Esophagus muscularis mucosa (tissue), 4 donors: Measurements from ENCODE around the gene NSMF. TPM values are rescaled to one million over a fixed set of nuclear protein-coding genes. Genes with fewer than 3 reads are reported as not detected.

ENCODE experiments used
- DNase-seq: peaks from one replicate; pipeline ENCODE4 v3.0.0-alpha.2; 2017; ENCODE audit errors: extremely low spot score
- H3K27ac ChIP-seq, 4 donors: fragments of 200-600 bp; sonication (generic); replicated peaks in 1 of 4; 1 replicate in 3 of 4; 2 replicates in 1 of 4; pipeline ENCODE4 v1.5.1; 2016 to 2019; ENCODE audit warnings: mild to moderate bottlenecking in 1 of 4
- H3K27me3 ChIP-seq, 4 donors: fragments of 200-600 bp; sonication (generic); one replicate each; pipeline versions ENCODE4 v1.5.1 to v1.6.0; 2016 to 2019
- H3K36me3 ChIP-seq, 4 donors: fragments of 200-600 bp; sonication (generic); one replicate each; pipeline ENCODE4 v1.5.1; 2016 to 2019
- H3K4me1 ChIP-seq, 4 donors: fragments of 200-600 bp; sonication (generic); one replicate each; pipeline ENCODE4 v1.5.1; 2016 to 2019
- H3K4me3 ChIP-seq, 4 donors: fragments of 200-600 bp; sonication (generic); 1 replicate in 2 of 4; 2 replicates in 2 of 4; pipeline ENCODE4 v1.5.1; 2016 to 2019; ENCODE audit warnings: mild to moderate bottlenecking in 4 of 4, moderate library complexity in 1 of 4
- H3K9me3 ChIP-seq, 4 donors: fragments of 200-600 bp; sonication (generic); 1 replicate in 3 of 4; 2 replicates in 1 of 4; pipeline ENCODE4 v1.5.1; 2016 to 2019
- EP300 ChIP-seq: sonication (generic); formaldehyde crosslinking; IDR thresholded peaks from one replicate; pipeline ENCODE4 v1.6.1; 2017; ENCODE audit warnings: antibody characterized with exemption
- POLR2A ChIP-seq: fragments of 450-650 bp; IDR thresholded peaks from one replicate; pipeline ENCODE4 v1.6.1; 2017; ENCODE audit warnings: antibody characterized with exemption, moderate library complexity, mild to moderate bottlenecking, low read depth
- POLR2AphosphoS5 ChIP-seq, 2 donors: sonication (generic); formaldehyde crosslinking; IDR thresholded peaks; one replicate each; pipeline ENCODE4 v1.6.1; 2017; ENCODE audit warnings: antibody characterized with exemption in 2 of 2
- WGBS: methylation state at CpG from one replicate; pipeline ENCODE4 v1.1.5; 2018; 5-methylcytosine and 5-hydroxymethylcytosine counted together
- intact Hi-C: fragments of 100-400 bp; cut with DNase I; formaldehyde crosslinking; loops from one replicate; pipeline ENCODE4 v1.15.1; 2023
- total RNA-seq, 4 donors: library from RNA; depleted of rRNA; stranded (reverse); fragments of >200 nt; gene quantifications; one replicate each; pipeline versions ENCODE4 v1.1.0 to v1.2.1, GENCODE V29; 2016
- TF ChIP-seq, protein P1 (sequence below), 3 experiments: fragments of 200-600 bp in 2 of 3; fragments of 450-650 bp in 1 of 3; sonication (generic) in 2 of 3; IDR thresholded peaks; one replicate each; pipeline ENCODE4 v1.5.1; 2017 to 2019; ENCODE audit warnings: antibody characterized with exemption in 3 of 3, mild to moderate bottlenecking in 2 of 3, moderate library complexity in 1 of 3

NSMF gene
- total RNA-seq, 4 donors from 2014 or later = 41.9 to 71.0 (median 58.9) TPM

DNA sequence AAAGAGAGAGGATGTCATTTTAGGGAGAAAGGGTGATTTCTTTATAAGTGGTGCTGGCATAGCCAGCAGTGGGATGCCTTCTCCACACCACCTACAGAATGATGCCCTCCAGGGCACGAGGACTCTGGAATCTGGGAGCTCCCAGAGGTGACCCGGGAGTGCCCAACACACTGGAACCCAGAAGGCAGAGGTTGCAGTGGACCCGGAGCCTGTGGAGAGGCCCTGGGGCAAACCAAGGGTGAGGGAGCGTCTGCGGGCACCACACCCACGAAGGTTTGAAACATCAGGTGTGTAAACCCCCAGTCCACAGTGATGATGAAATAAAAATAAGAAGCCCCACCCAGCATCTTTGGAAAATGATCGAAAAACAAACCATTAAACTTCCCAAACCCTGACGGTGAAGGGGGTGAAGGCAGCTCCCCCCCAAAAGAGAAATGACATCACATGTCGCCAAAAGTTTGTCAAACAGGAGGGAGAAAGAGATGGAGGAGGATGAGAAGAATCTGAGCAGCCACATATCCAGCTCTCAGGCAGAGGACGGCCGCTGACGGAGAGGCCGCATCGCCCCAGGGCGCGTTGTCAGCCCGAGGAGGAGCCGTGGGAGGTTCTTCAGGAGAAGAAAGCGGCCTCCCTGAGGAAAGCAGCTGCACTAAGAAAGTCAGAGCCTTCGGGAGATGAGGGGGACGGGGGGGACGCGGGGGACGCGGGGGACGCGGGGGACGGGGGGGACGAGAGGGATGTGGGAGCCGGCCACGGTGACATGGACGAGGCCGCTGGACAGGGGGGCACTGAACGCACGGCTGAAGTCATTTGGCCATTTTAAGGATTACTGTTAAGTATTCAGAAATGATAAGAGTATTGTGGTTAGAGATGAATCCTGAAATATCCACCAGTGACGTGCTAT lies 43.1 kb upstream of the NSMF start:
- H3K9me3 ChIP-seq = no peaks in the 10 kb centered on the region
- no peak overlapping the region for H3K27ac ChIP-seq
- DNase-seq = no peak
- H3K36me3 ChIP-seq = peaks cover 0 to 47% (median 25%) of the 10 kb centered on the region in 4 donors
- no peak overlapping the region for H3K4me3 ChIP-seq
- no peaks in the 10 kb centered on the region for H3K4me1 ChIP-seq
- 90% methylated on average over 35 of the region's 36 CpGs for WGBS
- TF ChIP-seq, protein P1, sequence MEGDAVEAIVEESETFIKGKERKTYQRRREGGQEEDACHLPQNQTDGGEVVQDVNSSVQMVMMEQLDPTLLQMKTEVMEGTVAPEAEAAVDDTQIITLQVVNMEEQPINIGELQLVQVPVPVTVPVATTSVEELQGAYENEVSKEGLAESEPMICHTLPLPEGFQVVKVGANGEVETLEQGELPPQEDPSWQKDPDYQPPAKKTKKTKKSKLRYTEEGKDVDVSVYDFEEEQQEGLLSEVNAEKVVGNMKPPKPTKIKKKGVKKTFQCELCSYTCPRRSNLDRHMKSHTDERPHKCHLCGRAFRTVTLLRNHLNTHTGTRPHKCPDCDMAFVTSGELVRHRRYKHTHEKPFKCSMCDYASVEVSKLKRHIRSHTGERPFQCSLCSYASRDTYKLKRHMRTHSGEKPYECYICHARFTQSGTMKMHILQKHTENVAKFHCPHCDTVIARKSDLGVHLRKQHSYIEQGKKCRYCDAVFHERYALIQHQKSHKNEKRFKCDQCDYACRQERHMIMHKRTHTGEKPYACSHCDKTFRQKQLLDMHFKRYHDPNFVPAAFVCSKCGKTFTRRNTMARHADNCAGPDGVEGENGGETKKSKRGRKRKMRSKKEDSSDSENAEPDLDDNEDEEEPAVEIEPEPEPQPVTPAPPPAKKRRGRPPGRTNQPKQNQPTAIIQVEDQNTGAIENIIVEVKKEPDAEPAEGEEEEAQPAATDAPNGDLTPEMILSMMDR (IDR thresholded peaks at IDR 0.05) = no peak
- TF ChIP-seq POLR2AphosphoS5 (IDR thresholded peaks at IDR 0.05) (no peak), EP300 (no peak), POLR2A (no peak)
- H3K27me3 ChIP-seq = no peaks in the 10 kb centered on the region
- intact Hi-C loops = no loop called here

DNA sequence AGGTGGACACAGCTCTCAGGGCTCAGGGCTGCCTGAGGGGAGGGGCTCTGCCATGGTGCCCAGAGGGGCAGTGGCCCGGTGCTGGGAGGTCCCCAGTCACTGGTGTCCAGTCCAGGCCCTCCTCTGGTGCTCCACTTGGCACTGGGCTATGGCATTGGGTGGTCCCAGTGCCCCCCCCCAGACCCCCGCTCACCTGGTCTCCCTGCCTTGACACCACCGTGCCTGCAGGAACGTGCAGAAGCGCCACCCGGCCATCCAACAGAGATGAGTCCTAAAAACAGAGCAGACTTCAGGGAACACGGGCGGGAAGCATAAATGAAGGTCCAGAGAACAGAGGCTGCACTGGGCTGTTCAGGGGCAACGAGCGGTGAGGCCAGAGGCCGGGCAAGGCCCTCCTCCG lies 42.3 kb upstream of the NSMF start:
- DNase-seq = no peak
- intact Hi-C loops = no loop called here
- TF ChIP-seq POLR2A = no peak
- TF ChIP-seq POLR2AphosphoS5 (IDR thresholded peaks at IDR 0.05) = no peak
- no peak for TF ChIP-seq EP300
- TF ChIP-seq, protein P1 (IDR thresholded peaks at IDR 0.05) = no peak
- no peaks in the 10 kb centered on the region for H3K4me1 ChIP-seq
- no peak overlapping the region for H3K27ac ChIP-seq
- H3K36me3 ChIP-seq = peaks cover 0 to 53% (median 29%) of the 10 kb centered on the region in 4 donors
- WGBS = 79% methylated on average over 5 of the region's 12 CpGs
- H3K9me3 ChIP-seq = no peaks in the 10 kb centered on the region
- no peak overlapping the region for H3K4me3 ChIP-seq
- H3K27me3 ChIP-seq = no peaks in the 10 kb centered on the region

DNA sequence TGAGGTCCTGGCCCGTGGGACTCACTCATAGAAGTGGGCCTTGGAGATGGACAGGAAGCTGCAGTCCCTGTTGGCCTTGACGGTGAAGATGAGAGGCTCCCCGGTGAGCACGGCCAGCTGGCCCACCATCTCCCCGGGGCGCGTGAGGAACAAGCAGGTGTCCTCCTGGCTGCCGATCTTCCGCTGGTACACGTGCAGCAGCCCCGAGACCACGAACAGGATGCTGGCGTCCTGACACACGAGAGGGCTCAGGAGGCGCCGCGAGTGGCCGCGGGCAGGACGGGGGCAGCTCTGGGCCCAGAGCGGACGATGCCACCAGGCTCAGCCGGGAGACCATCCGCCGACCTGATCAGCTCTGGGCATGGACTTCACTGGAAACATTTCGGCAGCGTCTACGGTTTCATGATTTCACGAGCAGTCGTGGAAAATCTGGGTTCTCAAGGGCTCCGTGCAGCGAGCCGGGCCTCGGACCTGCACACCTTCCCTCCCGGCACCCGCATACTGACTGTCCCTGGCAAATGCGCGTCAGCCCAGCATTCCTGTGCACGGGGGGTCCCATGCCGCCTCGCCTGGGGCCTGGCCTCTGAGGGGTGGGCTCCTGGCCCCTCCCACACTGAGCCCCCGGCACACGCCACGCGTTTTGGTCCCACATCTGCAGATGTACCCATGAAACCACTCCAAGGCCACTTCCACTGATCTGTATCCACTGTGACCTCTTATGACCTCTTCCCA lies 41.7 kb upstream of the NSMF start:
- 95% methylated on average over 34 of the region's 45 CpGs for WGBS
- no peak for TF ChIP-seq POLR2A
- intact Hi-C loops = no loop called here

DNA sequence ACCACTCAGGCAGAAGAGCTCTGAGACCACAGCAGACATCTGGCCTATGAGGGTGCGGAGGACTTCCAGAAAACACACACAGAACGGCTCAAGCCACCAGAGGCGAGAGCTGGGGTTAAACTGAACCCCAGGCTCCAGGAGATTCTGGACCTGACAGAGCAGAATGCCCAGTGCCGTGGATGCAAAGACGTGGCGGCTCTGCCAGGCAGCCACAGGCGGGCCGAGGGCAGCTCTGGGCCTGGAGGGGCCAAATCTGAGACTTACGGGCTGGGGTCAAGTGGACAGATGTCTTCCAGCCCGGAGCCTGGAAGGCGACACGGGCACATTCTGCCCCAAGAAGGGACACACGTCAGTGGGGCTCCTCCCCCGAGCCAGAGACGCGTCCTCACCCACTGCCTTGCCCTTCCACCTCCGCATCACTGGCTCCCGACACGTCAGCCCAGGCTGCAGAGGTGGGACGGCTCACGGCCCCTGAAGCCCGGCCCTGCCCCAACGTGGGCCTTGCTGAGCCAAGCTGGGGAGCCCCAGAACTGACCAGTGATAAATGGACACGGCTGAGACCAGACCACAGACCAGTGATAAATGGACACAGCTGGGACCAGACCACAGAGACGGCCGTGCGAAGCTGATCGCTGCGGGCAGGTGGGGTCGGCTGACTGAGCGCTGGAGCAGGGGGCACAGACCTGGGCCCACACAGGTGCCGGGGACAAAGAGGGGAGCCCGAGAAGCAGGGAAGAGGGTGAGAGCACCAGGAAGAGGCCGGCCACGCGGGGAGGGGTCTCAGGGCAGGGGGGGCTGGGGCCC lies 40.9 kb upstream of the NSMF start:
- intact Hi-C loops = no loop called here
- DNase-seq = no peak
- no peaks in the 10 kb centered on the region for H3K9me3 ChIP-seq
- TF ChIP-seq, protein P1 (IDR thresholded peaks at IDR 0.05) = no peak
- no peak for TF ChIP-seq POLR2AphosphoS5 (IDR thresholded peaks at IDR 0.05)
- TF ChIP-seq EP300 = no peak
- no peak for TF ChIP-seq POLR2A
- no peak overlapping the region for H3K27ac ChIP-seq
- WGBS = 91% methylated on average over 25 of the region's 36 CpGs
- H3K27me3 ChIP-seq = no peaks in the 10 kb centered on the region
- no peak overlapping the region for H3K4me3 ChIP-seq
- H3K36me3 ChIP-seq = peaks cover 0 to 53% (median 31%) of the 10 kb centered on the region in 4 donors
- no peaks in the 10 kb centered on the region for H3K4me1 ChIP-seq

More for the DNA sequence above, 41.7 kb upstream of the NSMF start:
- H3K4me3 ChIP-seq = no peak overlapping the region
- H3K4me1 ChIP-seq = no peaks in the 10 kb centered on the region
- H3K36me3 ChIP-seq = peaks cover 0 to 53% (median 30%) of the 10 kb centered on the region in 4 donors
- DNase-seq = no peak
- no peak overlapping the region for H3K27ac ChIP-seq
- no peaks in the 10 kb centered on the region for H3K27me3 ChIP-seq
- H3K9me3 ChIP-seq = no peaks in the 10 kb centered on the region
